Middle frontal gyrus (tissue), 1 donor: ENCODE results near the gene PAQR4.

Experiments used
- DNase-seq: peaks from one replicate; pipeline ENCODE4 v3.0.0-alpha.2; 2015; ENCODE audit warnings: low spot score; ENCODE audit errors: extremely low spot score

The PAQR4 gene

GRCh38 chr16:3004781-3005284 lies 35.7 kb downstream of the PAQR4 start:
- DNase-seq, result no peak

- DNase-seq, result no peak
Observed at GRCh38 chr16:3007059-3007956, 38.2 kb downstream of the PAQR4 start.

GRCh38 chr16:3007957-3008689 lies 39.0 kb downstream of the PAQR4 start:
- no peak for DNase-seq

GRCh38 chr16:3008690-3009037 lies 39.5 kb downstream of the PAQR4 start:
- no peak for DNase-seq

GRCh38 chr16:3009568-3010390 lies 40.6 kb downstream of the PAQR4 start:
- DNase-seq, result no peak

- DNase-seq, result no peak
Observed at GRCh38 chr16:3010510-3010909, 41.4 kb downstream of the PAQR4 start.

- no peak for DNase-seq
Observed at GRCh38 chr16:3012246-3012645, 43.1 kb downstream of the PAQR4 start.

GRCh38 chr16:3012828-3013420 lies 43.8 kb downstream of the PAQR4 start, which contains the start of gene CLDN9:
TSS of gene CLDN9 (plus strand) at chr16:3012923. CDS start at chr16:3013363, 440 bp downstream.
- no peak for DNase-seq

GRCh38 chr16:3013491-3013951 lies 44.4 kb downstream of the PAQR4 start:
- no peak for DNase-seq

- no peak for DNase-seq
Observed at GRCh38 chr16:3013998-3014690, 45.0 kb downstream of the PAQR4 start.

- DNase-seq, result no peak
Observed at GRCh38 chr16:3014971-3015370, 45.8 kb downstream of the PAQR4 start.

GRCh38 chr16:3015865-3016521 lies 46.8 kb downstream of the PAQR4 start:
- no peak for DNase-seq

- DNase-seq, result no peak
Observed at GRCh38 chr16:3017344-3017743, 48.2 kb downstream of the PAQR4 start.

GRCh38 chr16:3017794-3018506 lies 48.8 kb downstream of the PAQR4 start, which contains the start of gene CLDN6:
TSS of gene CLDN6 (minus strand) at chr16:3018183. CDS start at chr16:3016021, 2,162 bp downstream.
- DNase-seq, result no peak

- DNase-seq, result no peak
Observed at GRCh38 chr16:3019594-3020246, 50.6 kb downstream of the PAQR4 start.

GRCh38 chr16:3020247-3020603 lies 51.1 kb downstream of the PAQR4 start, which contains the start of gene TNFRSF12A:
TSS of gene TNFRSF12A (plus strand) at chr16:3020368. CDS start at chr16:3020398, 30 bp downstream.
- DNase-seq, result no peak

- DNase-seq, result no peak
Observed at GRCh38 chr16:3020604-3021448, 51.7 kb downstream of the PAQR4 start.
